Activated T-helper 2 cell treated with anti-CD3 and anti-CD28 coated beads, Interferon-gamma antibody, Interleukin-2, Interleukin-4, amounts not matched to agents 10 μg/mL and 5 μg/mL and 100 μg/mL, durations not matched to agents 14 hours and 24 hours and 36 hours (primary cell): Measurements from ENCODE around the gene IQGAP3. TPM values are rescaled to one million over a fixed set of nuclear protein-coding genes. Genes with fewer than 3 reads are reported as not detected.
"Not testable (repeated sequence)": the region's sequence is repeated elsewhere in the genome, so short reads cannot be mapped to it uniquely, and the experiment has no call there.

ENCODE experiments used
- DNase-seq: peaks from one replicate; pipeline ENCODE4 v3.0.0; 2021; ENCODE audit warnings: low spot score
- H3K27ac Mint-ChIP-seq: one replicate; pipeline ENCODE4 v1.8.0; 2021; ENCODE audit warnings: mixed read lengths
- H3K27me3 Mint-ChIP-seq: one replicate; pipeline ENCODE4 v1.8.0; 2021; ENCODE audit warnings: low read depth, mixed read lengths
- H3K36me3 Mint-ChIP-seq: one replicate; pipeline ENCODE4 v1.8.0; 2021; ENCODE audit warnings: low read depth, mixed read lengths
- H3K4me1 Mint-ChIP-seq: one replicate; pipeline ENCODE4 v1.8.0; 2021; ENCODE audit warnings: low read depth, mixed read lengths
- H3K4me3 Mint-ChIP-seq: one replicate; pipeline ENCODE4 v1.8.0; 2021; ENCODE audit warnings: low read depth, mild to moderate bottlenecking, moderate library complexity, mixed read lengths
- H3K9me3 Mint-ChIP-seq: one replicate; pipeline ENCODE4 v1.8.0; 2021; ENCODE audit warnings: mixed read lengths
- intact Hi-C: fragments of 100-400 bp; cut with micrococcal nuclease; formaldehyde crosslinking; loops from one replicate; pipeline ENCODE4 v1.15.1; 2023
- total RNA-seq: library from RNA; stranded (reverse); gene quantifications from 2 replicates; pipeline ENCODE4 v1.2.3, GENCODE V29; 2022

Gene IQGAP3
- total RNA-seq, 1 donor from 2014 or later, result 16.1 TPM

DNA sequence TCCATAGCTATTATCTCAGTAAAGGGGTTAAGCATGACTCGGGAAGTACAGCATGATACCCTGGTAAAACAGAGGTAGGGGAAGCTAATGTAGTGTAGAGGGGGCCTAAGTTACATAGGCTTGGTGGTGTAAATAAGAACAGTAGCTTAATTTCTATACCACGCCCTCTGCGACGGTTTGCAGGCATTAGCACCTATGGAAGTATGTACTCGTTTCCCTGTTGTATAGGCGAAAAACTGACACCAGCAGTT lies 18.7 kb upstream of the IQGAP3 start:
- H3K9me3 Mint-ChIP-seq, result no peaks in the 10 kb centered on the region
- peak overlapping the region; percentile 77 for H3K4me3 Mint-ChIP-seq
- H3K4me1 Mint-ChIP-seq, result peaks cover 19% of the 10 kb centered on the region
- DNase-seq, result no peak
- peaks cover 27% of the 10 kb centered on the region for H3K36me3 Mint-ChIP-seq
- H3K27ac Mint-ChIP-seq, result peak overlapping the region; percentile 77
- no peaks in the 10 kb centered on the region for H3K27me3 Mint-ChIP-seq
- intact Hi-C loops, result loop anchor here (1.0 kb wide), 1 partner anchor 8 kb away; no protein-coding TSS in a partner anchor

DNA sequence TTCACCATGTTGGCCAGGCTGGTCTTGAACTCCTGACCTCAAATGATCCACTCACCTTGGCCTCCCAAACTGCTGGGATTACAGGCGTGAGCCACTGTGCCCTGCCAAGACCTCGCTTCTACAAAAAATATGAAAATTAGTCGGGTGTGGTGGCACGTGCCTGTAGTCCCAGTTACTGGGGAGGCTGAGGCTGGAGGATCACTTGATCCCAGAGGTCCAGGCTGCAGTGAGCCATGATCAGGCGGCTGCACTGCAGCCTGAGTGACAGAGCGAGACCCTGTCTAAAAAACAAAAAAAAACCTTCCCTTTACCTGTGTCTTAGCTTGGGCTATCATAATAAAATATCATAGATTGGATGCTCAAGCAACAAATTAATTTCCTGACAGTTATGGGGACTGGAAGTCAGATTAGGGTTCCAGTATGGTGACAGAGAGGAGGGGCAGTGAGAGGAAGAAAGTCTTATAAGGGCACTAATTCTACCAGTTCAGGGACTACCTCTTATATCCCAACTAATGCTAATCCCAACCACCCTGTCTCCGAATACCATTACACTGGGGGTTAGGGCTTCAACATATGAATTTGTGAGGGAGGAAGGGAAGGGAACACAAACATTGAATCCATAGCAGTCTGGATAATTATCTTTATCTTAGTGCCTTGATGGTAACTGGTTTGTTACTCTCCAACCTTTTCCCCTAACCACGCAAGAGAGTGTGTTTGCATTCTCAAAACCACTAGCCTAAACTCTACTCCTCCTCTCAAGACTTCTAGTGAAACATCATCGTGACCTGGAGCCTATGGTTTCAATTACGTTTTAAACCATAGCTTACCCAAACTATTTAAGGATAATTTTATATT lies 18.2 kb upstream of the IQGAP3 start:
- Mint-ChIP-seq H3K27ac (peak overlapping the region; percentile 77), H3K4me3 (peak overlapping the region; percentile 77), H3K36me3 (peaks cover 21% of the 10 kb centered on the region), H3K27me3 (no peaks in the 10 kb centered on the region), H3K9me3 (no peaks in the 10 kb centered on the region), H3K4me1 (peaks cover 19% of the 10 kb centered on the region)
- DNase-seq, result no peak
- intact Hi-C loops, result loop anchor here (1.0 kb wide), 1 partner anchor 9 kb away; no protein-coding TSS in a partner anchor

DNA sequence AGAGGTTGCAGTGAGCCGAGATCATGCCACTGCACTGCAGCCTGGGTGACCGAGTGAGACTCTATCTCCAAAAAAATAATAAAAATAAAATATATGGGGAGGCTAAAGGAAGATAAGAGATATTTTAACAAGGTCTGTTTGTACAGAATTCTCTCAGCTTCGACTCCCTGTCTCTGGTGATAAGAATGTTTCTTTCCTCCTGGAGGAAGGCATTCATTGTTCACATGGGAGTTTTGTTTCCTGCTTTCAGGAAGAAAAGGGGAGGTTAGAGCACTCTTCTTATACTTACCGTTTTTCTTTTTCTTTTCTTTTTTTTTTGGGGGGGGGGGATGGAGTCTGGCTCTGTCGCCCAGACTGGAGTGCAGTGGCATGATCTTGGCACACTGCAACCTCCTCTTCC lies 17.2 kb upstream of the IQGAP3 start:
- Mint-ChIP-seq H3K36me3 (peaks cover 13% of the 10 kb centered on the region), H3K27me3 (no peaks in the 10 kb centered on the region), H3K27ac (no peak overlapping the region), H3K4me1 (peaks cover 19% of the 10 kb centered on the region), H3K9me3 (no peaks in the 10 kb centered on the region), H3K4me3 (no peak overlapping the region)
- DNase-seq, result no peak
- intact Hi-C loops, result no loop called here

DNA sequence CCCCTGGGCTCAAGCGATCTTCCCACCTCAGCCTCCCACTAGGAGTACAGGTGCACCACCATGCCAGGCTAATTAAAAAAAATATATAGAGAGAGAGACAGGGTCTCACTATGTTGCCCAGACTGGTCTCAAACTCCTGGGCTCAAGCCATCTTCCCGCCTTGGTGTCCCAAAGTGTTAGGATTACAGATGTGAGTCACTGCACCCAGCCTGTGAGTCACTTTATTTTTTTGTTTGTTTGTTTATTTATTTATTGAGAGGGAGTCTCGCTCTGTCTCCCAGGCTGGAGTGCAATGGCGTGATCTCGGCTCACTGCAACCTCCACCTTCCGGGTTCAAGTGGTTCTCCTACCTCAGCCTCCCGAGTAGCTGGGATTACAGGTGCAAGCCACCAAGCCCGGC lies 15.6 kb upstream of the IQGAP3 start:
- H3K27me3 Mint-ChIP-seq, DNase-seq, intact Hi-C loops, H3K9me3 Mint-ChIP-seq, H3K36me3 Mint-ChIP-seq, H3K4me3 Mint-ChIP-seq, H3K27ac Mint-ChIP-seq: not testable (repeated sequence)
- peaks cover 18% of the 10 kb centered on the region for H3K4me1 Mint-ChIP-seq

DNA sequence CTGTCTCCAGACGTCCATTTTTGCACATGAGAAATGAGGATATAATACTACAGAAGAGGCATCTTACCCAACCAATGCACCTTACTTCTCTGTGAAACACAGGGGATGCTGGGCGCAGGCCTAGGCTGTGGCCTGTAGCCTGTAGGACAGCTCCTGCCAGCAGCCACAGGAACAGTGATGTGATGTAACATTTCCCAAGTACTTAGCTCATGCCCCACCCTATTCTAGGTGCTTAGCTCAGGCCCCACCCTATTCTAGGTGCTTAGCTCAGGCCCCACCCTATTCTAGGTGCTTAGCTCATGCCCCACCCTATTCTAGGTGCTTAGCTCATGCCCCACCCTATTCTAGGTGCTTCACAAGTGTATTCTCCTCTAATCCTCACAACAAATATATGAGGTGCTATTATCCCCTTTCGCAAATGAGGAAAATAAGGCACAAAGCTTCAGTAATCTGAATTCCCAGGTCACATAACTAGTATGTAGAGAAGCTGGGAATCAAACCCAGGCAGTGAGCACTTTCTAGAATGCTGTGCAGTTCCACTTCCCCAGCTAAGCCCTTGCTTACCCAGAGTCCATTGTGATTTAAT lies 14.6 kb upstream of the IQGAP3 start:
- intact Hi-C loops, result no loop called here
- Mint-ChIP-seq H3K36me3 (no peaks in the 10 kb centered on the region), H3K9me3 (no peaks in the 10 kb centered on the region), H3K27me3 (no peaks in the 10 kb centered on the region), H3K4me3 (no peak overlapping the region), H3K4me1 (peaks cover 15% of the 10 kb centered on the region), H3K27ac (no peak overlapping the region)
- DNase-seq, result no peak

DNA sequence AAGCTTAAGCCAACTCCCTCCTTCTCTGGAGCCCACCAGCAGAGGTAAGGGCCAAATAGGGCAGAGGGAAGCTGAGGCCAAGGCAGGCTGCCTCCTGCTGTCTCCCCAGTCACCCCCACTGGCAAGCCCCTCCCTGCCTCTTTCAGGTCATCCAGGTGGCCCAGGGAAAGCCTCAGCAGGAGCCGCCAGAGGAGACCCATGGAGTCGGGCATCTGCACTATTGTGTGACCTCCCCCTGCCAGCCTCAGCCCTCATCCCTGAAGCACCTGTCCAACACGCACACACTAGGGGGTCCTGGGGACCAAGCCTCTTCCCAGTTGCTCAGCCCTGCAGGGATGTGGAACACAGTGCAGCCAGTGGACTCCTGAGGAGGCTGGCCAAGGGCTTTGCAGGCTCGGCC lies 14.0 kb upstream of the IQGAP3 start:
- Mint-ChIP-seq H3K9me3 (no peaks in the 10 kb centered on the region), H3K4me3 (no peak overlapping the region), H3K36me3 (no peaks in the 10 kb centered on the region), H3K4me1 (peaks cover 17% of the 10 kb centered on the region), H3K27me3 (no peaks in the 10 kb centered on the region), H3K27ac (no peak overlapping the region)
- no peak for DNase-seq
- intact Hi-C loops, result no loop called here

DNA sequence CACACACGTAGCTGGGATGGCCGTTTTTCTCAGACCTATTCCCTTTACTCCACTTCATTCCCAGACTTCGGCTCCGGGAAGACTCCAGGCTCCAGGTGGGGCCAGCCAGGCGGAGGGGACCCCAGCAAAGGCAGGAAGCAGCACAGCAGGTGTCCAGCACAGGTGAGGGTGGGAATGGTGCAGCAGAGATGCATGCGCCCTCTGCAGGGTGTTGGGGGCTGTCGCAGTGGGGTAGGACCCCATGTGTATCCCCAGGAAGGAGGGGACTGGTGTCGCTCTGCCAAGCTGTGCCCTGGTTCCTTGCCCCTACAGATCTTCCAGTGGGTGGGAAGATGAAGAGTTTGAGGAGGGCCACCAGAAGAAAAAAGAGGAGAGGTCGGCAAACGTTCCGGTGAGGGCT lies 12.4 kb upstream of the IQGAP3 start:
- H3K36me3 Mint-ChIP-seq, result no peaks in the 10 kb centered on the region
- peaks cover 8% of the 10 kb centered on the region for H3K4me1 Mint-ChIP-seq
- H3K27ac Mint-ChIP-seq, result no peak overlapping the region
- intact Hi-C loops, result loop anchor here (1.0 to 2.0 kb wide), 2 partner anchors 16 to 23 kb away; partner anchors contain the start of gene GPATCH4
- H3K27me3 Mint-ChIP-seq, result no peaks in the 10 kb centered on the region
- no peak overlapping the region for H3K4me3 Mint-ChIP-seq
- no peaks in the 10 kb centered on the region for H3K9me3 Mint-ChIP-seq
- DNase-seq, result no peak

DNA sequence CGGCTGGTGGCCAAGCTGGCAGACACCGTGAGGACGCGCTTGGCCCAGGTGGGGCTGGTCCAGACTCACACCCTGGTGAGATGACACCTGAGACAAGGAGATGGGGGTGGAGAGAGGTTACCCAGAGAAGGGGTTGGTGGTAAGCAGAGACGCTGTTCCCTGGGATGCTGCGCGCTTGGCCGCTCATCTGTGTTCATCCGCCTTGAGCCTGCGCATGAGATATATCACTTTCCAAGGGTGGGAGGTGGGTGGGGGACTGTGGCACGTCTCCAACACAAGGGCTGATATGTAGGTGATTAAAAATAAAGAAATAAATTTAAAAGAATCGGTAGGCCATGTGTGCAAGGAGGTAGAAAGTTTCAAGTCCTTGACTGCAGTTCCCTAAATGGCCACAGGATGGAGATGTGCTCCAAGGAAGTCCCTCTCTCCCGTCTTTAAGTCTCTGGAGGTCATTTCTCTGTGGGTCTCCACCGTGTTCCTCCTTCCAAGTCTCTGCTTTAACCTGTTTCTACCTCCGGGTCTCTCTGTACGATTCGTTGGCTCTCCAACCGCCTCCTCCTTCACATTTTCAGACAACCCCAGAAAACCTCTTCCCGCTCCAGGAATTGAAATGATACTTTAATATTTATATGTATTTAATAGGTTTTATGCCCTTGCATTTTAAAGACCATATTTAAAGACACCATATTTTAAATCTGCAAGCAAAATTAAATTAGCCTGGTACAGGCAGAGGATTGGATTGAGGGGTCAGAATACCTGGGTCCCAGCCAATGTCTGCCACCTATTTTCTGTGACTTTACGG lies 11.7 kb upstream of the IQGAP3 start:
- Mint-ChIP-seq H3K4me1 (peaks cover 8% of the 10 kb centered on the region), H3K9me3 (no peaks in the 10 kb centered on the region), H3K27ac (no peak overlapping the region), H3K4me3 (no peak overlapping the region), H3K36me3 (no peaks in the 10 kb centered on the region), H3K27me3 (no peaks in the 10 kb centered on the region)
- intact Hi-C loops, result loop anchor here (1.0 to 2.0 kb wide), 2 partner anchors 17 to 24 kb away; partner anchors contain the start of gene GPATCH4
- peak; percentile 50 for DNase-seq

DNA sequence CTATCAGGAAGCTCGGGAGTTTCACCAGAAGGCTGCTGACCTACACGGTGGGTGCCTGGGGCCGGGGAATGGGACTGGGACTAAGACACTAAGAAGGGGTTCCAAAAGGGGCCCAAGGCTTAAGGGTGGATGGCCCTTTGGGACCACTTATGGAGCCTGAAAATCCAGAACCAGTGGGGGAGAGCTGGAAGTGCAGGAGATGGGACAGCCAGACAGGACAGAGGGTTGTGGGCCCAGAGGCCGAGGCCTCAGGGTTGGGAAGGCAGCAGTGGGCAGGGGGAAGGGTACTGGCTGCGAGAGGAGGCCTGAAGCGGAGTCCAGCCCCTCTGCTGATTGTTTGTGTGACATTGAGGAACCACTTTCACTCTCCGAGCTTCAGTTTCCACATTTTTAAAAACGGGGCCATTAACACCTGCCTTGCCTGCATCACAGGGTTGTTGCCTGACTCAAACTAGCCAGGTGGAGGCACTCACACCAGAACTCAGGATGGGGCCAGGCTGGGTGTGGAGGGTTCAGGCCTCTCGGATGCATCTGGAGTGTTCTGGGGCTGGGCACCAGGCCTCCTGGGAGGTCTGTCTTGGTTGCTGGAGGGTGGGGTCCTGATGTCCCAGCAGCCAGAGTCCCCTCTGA lies 10.1 kb upstream of the IQGAP3 start:
- H3K9me3 Mint-ChIP-seq, result no peaks in the 10 kb centered on the region
- H3K36me3 Mint-ChIP-seq, result no peaks in the 10 kb centered on the region
- no peak for DNase-seq
- H3K4me3 Mint-ChIP-seq, result peak overlapping the region; percentile 73
- H3K27me3 Mint-ChIP-seq, result no peaks in the 10 kb centered on the region
- H3K27ac Mint-ChIP-seq, result peak overlapping the region; percentile 77
- intact Hi-C loops, result no loop called here
- peaks cover 8% of the 10 kb centered on the region for H3K4me1 Mint-ChIP-seq

DNA sequence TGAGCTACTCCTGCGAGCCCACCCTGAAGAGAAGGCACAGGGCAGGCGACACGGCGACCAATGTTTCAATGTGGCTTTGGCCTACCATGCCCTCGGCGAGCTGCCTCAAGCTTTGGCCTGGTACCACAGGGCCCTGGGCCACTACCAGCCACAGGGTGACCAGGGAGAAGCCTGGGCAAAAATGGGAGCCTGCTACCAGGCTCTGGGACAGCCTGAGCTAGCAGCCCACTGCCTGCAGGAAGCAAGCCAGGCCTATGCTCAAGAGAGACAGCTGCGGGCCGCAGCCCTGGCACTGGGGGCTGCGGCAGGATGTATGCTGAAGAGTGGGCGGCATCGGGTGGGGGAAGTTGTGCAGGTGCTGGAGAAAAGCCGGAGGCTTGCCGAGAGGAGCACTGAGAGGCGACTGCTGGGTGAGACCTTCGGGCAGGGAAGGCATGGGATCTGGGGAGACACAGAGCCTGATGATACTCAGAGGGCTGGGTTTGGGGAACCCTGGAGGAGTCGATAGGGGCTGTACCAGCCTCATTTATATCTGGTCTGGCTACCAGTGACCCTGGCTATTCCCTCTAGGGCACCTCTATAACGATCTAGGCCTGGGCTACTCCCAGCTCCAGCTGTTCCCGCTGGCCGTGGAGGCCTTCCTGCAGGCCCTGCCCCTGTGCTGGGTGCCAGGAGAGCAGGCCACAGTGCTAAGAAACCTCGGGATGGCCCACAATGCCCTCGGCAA lies 9.5 kb upstream of the IQGAP3 start:
- Mint-ChIP-seq H3K36me3 (no peaks in the 10 kb centered on the region), H3K4me3 (peak overlapping the region; percentile 73), H3K27ac (peak overlapping the region; percentile 77), H3K27me3 (no peaks in the 10 kb centered on the region), H3K4me1 (peaks cover 8% of the 10 kb centered on the region), H3K9me3 (no peaks in the 10 kb centered on the region)
- DNase-seq, result no peak
- intact Hi-C loops, result no loop called here

DNA sequence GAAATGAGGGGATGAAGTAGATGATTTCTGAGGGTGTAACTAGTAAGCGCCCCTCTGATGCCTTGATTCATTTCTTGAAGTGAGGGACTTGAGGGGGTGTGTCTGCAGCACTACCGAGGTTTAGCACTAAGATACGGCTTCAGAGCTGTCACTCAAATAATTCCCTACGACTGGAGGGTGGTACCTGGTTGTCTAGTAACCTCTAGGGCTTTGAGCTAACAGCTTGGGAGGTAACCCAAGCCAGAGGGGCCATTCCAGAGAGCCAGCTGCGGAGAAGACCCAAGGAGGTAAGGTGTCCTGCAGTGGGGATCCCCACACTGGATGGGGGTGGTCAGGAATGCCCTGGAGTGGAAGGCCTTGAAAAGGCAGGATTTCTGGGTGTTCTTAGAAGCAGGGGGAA lies 7.1 kb upstream of the IQGAP3 start, which contains the start of gene TTC24:
TSS of gene TTC24 (plus strand) at position 252 of the 400 bp plus-strand sequence. CDS start 1,642 bp downstream, outside the sequence.
- H3K4me1 Mint-ChIP-seq, result peaks cover 8% of the 10 kb centered on the region
- no peaks in the 10 kb centered on the region for H3K9me3 Mint-ChIP-seq
- no peaks in the 10 kb centered on the region for H3K36me3 Mint-ChIP-seq
- peaks cover 6% of the 10 kb centered on the region for H3K27me3 Mint-ChIP-seq
- no peak within 1 kb of the TSS for H3K27ac Mint-ChIP-seq
- DNase-seq, result no peak
- H3K4me3 Mint-ChIP-seq, result no peak within 1 kb of the TSS
- intact Hi-C loops, result no loop called here

DNA sequence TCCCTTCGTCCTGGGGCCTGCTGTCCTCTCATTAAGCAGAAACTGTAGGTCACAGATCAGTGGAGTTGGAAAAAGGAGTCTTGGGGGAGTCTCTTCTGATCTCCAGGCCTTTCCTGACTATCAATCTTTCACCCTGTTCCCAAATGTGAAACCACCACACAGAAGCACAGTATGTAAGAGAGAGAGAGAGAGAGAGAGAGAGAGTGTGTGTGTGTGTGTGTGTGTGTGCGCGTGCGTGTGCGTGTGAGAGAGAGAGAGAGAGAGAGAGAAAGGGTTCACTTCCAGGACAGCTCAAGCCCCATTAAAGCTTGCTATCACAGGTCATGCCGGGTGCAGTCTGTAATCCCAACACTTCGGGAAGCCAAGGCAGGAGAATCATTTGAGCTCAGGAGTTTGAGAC lies 5.7 kb upstream of the IQGAP3 start:
- peaks cover 15% of the 10 kb centered on the region for H3K27me3 Mint-ChIP-seq
- peaks cover 7% of the 10 kb centered on the region for H3K4me1 Mint-ChIP-seq
- no peak overlapping the region for H3K27ac Mint-ChIP-seq
- no peaks in the 10 kb centered on the region for H3K36me3 Mint-ChIP-seq
- no peak overlapping the region for H3K4me3 Mint-ChIP-seq
- intact Hi-C loops, result no loop called here
- no peaks in the 10 kb centered on the region for H3K9me3 Mint-ChIP-seq
- no peak for DNase-seq
